HG03095 (cell line): ENCODE results near the gene DDX10.

Experiments
- ATAC-seq: cut with Tn5 transposase; IDR thresholded peaks from one replicate; pipeline ENCODE4 v1.9.1; 2021; ENCODE audit warnings: moderate library complexity; ENCODE audit not compliant: unreplicated experiment

Gene DDX10

GRCh38 chr11:108897071-108897481 lies 232.2 kb downstream of the DDX10 start:
- no peak for ATAC-seq

- ATAC-seq: no peak
These were observed 233.0 kb downstream of the DDX10 start for GRCh38 chr11:108897916-108898315.

GRCh38 chr11:108901359-108901758 lies 236.5 kb downstream of the DDX10 start:
- no peak for ATAC-seq

- no peak for ATAC-seq
These were observed 237.2 kb downstream of the DDX10 start for GRCh38 chr11:108902027-108902469.

- no peak for ATAC-seq
These were observed 239.6 kb downstream of the DDX10 start for GRCh38 chr11:108904480-108904879.

- ATAC-seq: no peak
These were observed 241.5 kb downstream of the DDX10 start for GRCh38 chr11:108906329-108906728.

- ATAC-seq: no peak
These were observed 242.0 kb downstream of the DDX10 start for GRCh38 chr11:108906826-108907225.

GRCh38 chr11:108909041-108909440 lies 244.2 kb downstream of the DDX10 start:
- ATAC-seq: no peak

GRCh38 chr11:108909921-108910320 lies 245.1 kb downstream of the DDX10 start:
- no peak for ATAC-seq

GRCh38 chr11:108912581-108912980 lies 247.7 kb downstream of the DDX10 start:
- ATAC-seq: no peak

GRCh38 chr11:108913204-108913603 lies 248.3 kb downstream of the DDX10 start:
- no peak for ATAC-seq

GRCh38 chr11:108914211-108914610 lies 249.3 kb downstream of the DDX10 start:
- ATAC-seq: no peak

GRCh38 chr11:108914981-108915380 lies 250.1 kb downstream of the DDX10 start:
- ATAC-seq: no peak

- ATAC-seq: no peak
These were observed 250.8 kb downstream of the DDX10 start for GRCh38 chr11:108915666-108916065.

- no peak for ATAC-seq
These were observed 251.4 kb downstream of the DDX10 start for GRCh38 chr11:108916290-108916689.

- no peak for ATAC-seq
These were observed 252.1 kb downstream of the DDX10 start for GRCh38 chr11:108916935-108917334.

- no peak for ATAC-seq
These were observed 256.3 kb downstream of the DDX10 start for GRCh38 chr11:108921211-108921610.

- ATAC-seq: no peak
These were observed 257.4 kb downstream of the DDX10 start for GRCh38 chr11:108922241-108922640.

- no peak for ATAC-seq
These were observed 258.5 kb downstream of the DDX10 start for GRCh38 chr11:108923413-108923812.

- ATAC-seq: no peak
These were observed 261.4 kb downstream of the DDX10 start for GRCh38 chr11:108926171-108926840.

GRCh38 chr11:108926841-108927577 lies 262.1 kb downstream of the DDX10 start:
- no peak for ATAC-seq

- no peak for ATAC-seq
These were observed 263.1 kb downstream of the DDX10 start for GRCh38 chr11:108927791-108928545.
